GM23338 (cell line): ENCODE data around the gene TMEM244.

Source experiments
- CREB1 ChIP-seq: fragments of 250-450 bp; sonication (Bioruptor Pico); IDR thresholded peaks from 2 replicates; pipeline ENCODE4 v1.5.0; 2020; ENCODE audit warnings: low read depth, mild to moderate bottlenecking, moderate library complexity
- CTCF ChIP-seq, 2 experiments: fragments of 200-600 bp in 1 of 2; sonication (generic) in 1 of 2; conservative IDR thresholded peaks; 2 replicates each; pipeline versions ENCODE4 v1.5.1 to v1.6.1; 2016 to 2017; ENCODE audit warnings: antibody characterized with exemption in 2 of 2, low read depth in 2 of 2, mild to moderate bottlenecking in 2 of 2, moderate library complexity in 1 of 2
- ETS1 ChIP-seq: IDR thresholded peaks from 2 replicates; pipeline ENCODE4 v1.6.1; 2016; ENCODE audit warnings: antibody characterized with exemption
- EZH2 ChIP-seq: fragments of 200-600 bp; sonication (generic); IDR thresholded peaks from one replicate; pipeline ENCODE4 v1.8.0; 2017; ENCODE audit warnings: antibody characterized with exemption, mild to moderate bottlenecking, low read depth; ENCODE audit not compliant: unreplicated experiment
- EZH2phosphoT487 ChIP-seq: fragments of 200-600 bp; sonication (generic); IDR thresholded peaks from one replicate; pipeline ENCODE4 v1.8.1; 2018; ENCODE audit warnings: antibody characterized with exemption; ENCODE audit not compliant: unreplicated experiment
- JUNB ChIP-seq: IDR thresholded peaks from one replicate; pipeline ENCODE4 v1.6.1; 2016; ENCODE audit warnings: antibody characterized with exemption; ENCODE audit not compliant: unreplicated experiment
- NANOG ChIP-seq: IDR thresholded peaks from 2 replicates; pipeline ENCODE4 v1.6.1; 2016; ENCODE audit warnings: antibody characterized with exemption, borderline replicate concordance
- POLR2AphosphoS5 ChIP-seq: IDR thresholded peaks from 2 replicates; pipeline ENCODE4 v1.6.1; 2016; ENCODE audit warnings: antibody characterized with exemption, low read depth
- REST ChIP-seq: IDR thresholded peaks from one replicate; pipeline ENCODE4 v1.6.1; 2018; ENCODE audit warnings: antibody characterized with exemption; ENCODE audit not compliant: unreplicated experiment
- STAT1 ChIP-seq: IDR thresholded peaks from one replicate; pipeline ENCODE4 v1.6.1; 2016; ENCODE audit warnings: antibody characterized with exemption; ENCODE audit not compliant: unreplicated experiment
- ZNF114 ChIP-seq: fragments of 250-450 bp; sonication (Bioruptor Pico); IDR thresholded peaks from 2 replicates; pipeline ENCODE4 v1.5.0; 2020; ENCODE audit warnings: mild to moderate bottlenecking, moderate library complexity
- ZNF331 ChIP-seq: fragments of 250-450 bp; sonication (Bioruptor Pico); IDR thresholded peaks from 2 replicates; pipeline ENCODE4 v1.5.0; 2020; ENCODE audit warnings: low read depth, mild to moderate bottlenecking, moderate library complexity
- ZNF462 ChIP-seq: fragments of 250-450 bp; sonication (Bioruptor Pico); IDR thresholded peaks from 2 replicates; pipeline ENCODE4 v1.5.0; 2020; ENCODE audit warnings: mild to moderate bottlenecking, moderate library complexity

- no peak for TF ChIP-seq POLR2AphosphoS5
- no peak for TF ChIP-seq REST
- no peak for TF ChIP-seq CTCF (conservative IDR thresholded peaks at IDR 0.05; ENCODE audit: low read depth in 2 of 2)
- no peak for TF ChIP-seq EZH2
- no peak for TF ChIP-seq JUNB
- no peak for TF ChIP-seq EZH2phosphoT487
- TF ChIP-seq CREB1 (CRISPR knock-in tag), result no peak
- no peak for TF ChIP-seq ZNF331 (CRISPR knock-in tag)
- no peak for TF ChIP-seq ETS1
- no peak for TF ChIP-seq STAT1
- TF ChIP-seq ZNF114 (CRISPR knock-in tag), result no peak
- TF ChIP-seq NANOG, result no peak
- no peak for TF ChIP-seq ZNF462 (CRISPR knock-in tag)
Measured at GRCh38 chr6:129832299-129832698, 28.8 kb downstream of the TMEM244 start.
